ENCODE results near the gene ALPG.
"Not testable (repeated sequence)": the region's sequence is repeated elsewhere in the genome, so short reads cannot be mapped to it uniquely, and the experiment has no call there.

ALPG gene

DNA sequence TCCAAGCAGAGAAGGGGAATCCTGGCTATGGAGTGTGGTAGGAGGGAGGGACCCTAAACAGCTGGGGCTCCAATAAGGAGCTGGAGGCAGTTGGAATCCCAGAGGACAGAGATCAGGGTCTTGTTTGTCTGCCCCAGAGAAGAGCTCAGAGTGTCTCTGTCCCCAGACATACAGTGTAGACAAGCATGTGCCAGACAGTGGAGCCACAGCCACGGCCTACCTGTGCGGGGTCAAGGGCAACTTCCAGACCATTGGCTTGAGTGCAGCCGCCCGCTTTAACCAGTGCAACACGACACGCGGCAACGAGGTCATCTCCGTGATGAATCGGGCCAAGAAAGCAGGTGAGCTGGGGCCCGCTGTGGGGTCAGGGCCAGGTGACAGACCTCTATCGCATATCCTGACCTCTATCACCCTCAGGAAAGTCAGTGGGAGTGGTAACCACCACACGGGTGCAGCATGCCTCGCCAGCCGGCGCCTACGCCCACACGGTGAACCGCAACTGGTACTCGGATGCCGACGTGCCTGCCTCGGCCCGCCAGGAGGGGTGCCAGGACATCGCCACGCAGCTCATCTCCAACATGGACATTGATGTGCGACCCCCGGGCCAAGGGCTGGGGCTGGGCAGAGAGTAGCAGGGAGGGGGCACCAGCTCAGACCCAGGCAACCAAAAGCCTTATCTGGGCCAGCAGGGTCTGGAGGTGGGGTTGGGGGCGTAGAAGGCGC is 945 bp downstream of the ALPG start:
- H3K36me3 ChIP-seq (ENCODE audit: insufficient read depth, low read length); H3K4me2 ChIP-seq (ENCODE audit: low read length); H3K4me1 ChIP-seq (ENCODE audit: control insufficient read depth, insufficient read depth, low read length); H3K9ac ChIP-seq (ENCODE audit: low read depth, low read length); H3K9me3 ChIP-seq (replicated peaks; ENCODE audit: low read length); H3K4me3 ChIP-seq (ENCODE audit: low read length): not testable (repeated sequence)
- H3K27me3 ChIP-seq (ENCODE audit: control insufficient read depth, insufficient read depth, low read length): peaks cover 35% of the 10 kb centered on the region

- not testable (repeated sequence) for H3K36me3 ChIP-seq (ENCODE audit: insufficient read depth, low read length); H3K4me3 ChIP-seq (ENCODE audit: low read length); H3K4me1 ChIP-seq (ENCODE audit: control insufficient read depth, insufficient read depth, low read length); H3K9ac ChIP-seq (ENCODE audit: low read depth, low read length); H3K4me2 ChIP-seq (ENCODE audit: low read length); H3K9me3 ChIP-seq (replicated peaks; ENCODE audit: low read length)
- H3K27me3 ChIP-seq (ENCODE audit: control insufficient read depth, insufficient read depth, low read length): peaks cover 42% of the 10 kb centered on the region
Measured at GRCh38 chr2:232408269-232408668, 1.6 kb downstream of the ALPG start.

- H3K36me3 ChIP-seq (ENCODE audit: insufficient read depth, low read length); H3K4me3 ChIP-seq (ENCODE audit: low read length); H3K9ac ChIP-seq (ENCODE audit: low read depth, low read length); H3K4me2 ChIP-seq (ENCODE audit: low read length); H3K9me3 ChIP-seq (replicated peaks; ENCODE audit: low read length); H3K4me1 ChIP-seq (ENCODE audit: control insufficient read depth, insufficient read depth, low read length): not testable (repeated sequence)
- peaks cover 41% of the 10 kb centered on the region for H3K27me3 ChIP-seq (ENCODE audit: control insufficient read depth, insufficient read depth, low read length)
Measured at GRCh38 chr2:232409617-232410016, 3.0 kb downstream of the ALPG start.

DNA sequence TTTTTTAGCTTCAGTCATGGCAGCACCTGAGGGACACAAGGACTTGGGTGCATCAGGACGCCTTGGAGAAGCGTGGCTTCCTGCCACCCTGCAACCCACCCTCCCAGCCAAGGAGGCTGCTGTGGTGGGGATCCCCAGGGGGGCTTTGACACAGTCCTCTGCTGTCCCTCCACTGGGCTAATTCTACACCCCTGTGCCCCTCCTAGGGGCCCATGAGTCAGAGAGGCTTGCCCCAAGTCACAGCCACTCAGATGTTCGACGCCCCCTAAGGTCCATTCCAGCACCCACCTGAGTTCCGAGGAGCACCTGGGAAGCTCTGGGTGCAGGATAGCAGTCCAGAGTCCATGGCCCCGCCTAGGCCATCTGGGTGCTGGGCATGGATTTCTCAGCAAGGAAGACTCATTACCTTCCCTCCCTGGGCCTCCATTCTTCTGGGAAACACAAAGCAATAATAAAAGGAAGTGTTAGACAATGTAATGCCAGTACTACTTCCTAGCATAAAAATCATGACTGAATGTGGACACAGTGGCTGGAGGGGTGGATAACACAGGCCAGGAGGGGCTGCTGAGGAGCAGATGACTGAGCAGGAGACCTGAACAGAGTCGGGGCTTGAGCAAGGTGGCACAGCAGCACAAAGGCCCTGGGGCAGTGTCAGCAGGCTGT is 3.7 kb downstream of the ALPG start:
- no peak overlapping the region for H3K4me3 ChIP-seq (ENCODE audit: low read length)
- no peaks in the 10 kb centered on the region for H3K4me1 ChIP-seq (ENCODE audit: control insufficient read depth, insufficient read depth, low read length)
- H3K9me3 ChIP-seq (replicated peaks; ENCODE audit: low read length): no peaks in the 10 kb centered on the region
- H3K9ac ChIP-seq (ENCODE audit: low read depth, low read length): no peak overlapping the region
- H3K4me2 ChIP-seq (ENCODE audit: low read length): no peak overlapping the region
- H3K36me3 ChIP-seq (ENCODE audit: insufficient read depth, low read length): no peaks in the 10 kb centered on the region
- peaks cover 45% of the 10 kb centered on the region for H3K27me3 ChIP-seq (ENCODE audit: control insufficient read depth, insufficient read depth, low read length)

DNA sequence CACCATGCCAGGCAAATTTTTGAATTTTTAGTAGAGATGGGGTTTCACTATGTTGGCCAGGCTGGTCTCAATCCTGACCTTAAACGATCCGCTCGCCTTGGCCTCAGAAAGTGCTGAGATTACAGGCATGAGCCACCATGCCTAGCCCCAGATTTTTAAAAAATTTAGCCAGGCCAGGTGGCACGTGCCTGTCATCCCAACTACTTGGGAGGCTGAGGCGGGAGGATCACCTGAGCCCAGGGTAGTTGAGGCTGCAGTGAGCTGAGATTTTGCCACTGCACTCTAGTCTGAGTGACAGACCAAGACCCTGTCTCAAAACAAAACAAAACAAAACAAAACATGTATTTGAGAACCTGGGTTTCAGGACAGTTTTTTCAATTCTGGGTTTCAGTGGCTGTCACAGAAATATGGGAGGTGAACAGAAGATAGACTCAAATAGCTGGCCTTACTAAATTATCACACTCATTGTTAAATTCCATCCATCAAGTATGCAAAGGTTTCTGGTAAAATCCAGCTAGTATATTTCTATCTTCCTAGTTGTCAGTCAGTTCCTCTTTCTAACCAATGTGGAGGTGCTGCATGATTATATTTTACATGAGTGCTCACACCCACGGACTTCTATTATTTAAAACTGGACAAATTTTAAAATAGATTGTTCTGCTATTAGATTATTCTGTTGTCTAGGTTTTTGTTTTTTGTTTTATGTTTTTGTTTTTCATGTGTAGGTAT is 5.4 kb downstream of the ALPG start:
- Histone ChIP-seq H3K9me3 (replicated peaks; ENCODE audit: low read length) (no peaks in the 10 kb centered on the region), H3K4me3 (ENCODE audit: low read length) (no peak overlapping the region), H3K9ac (ENCODE audit: low read depth, low read length) (no peak overlapping the region), H3K4me1 (ENCODE audit: control insufficient read depth, insufficient read depth, low read length) (no peaks in the 10 kb centered on the region), H3K4me2 (ENCODE audit: low read length) (no peak overlapping the region), H3K36me3 (ENCODE audit: insufficient read depth, low read length) (no peaks in the 10 kb centered on the region), H3K27me3 (ENCODE audit: control insufficient read depth, insufficient read depth, low read length) (peaks cover 59% of the 10 kb centered on the region)

DNA sequence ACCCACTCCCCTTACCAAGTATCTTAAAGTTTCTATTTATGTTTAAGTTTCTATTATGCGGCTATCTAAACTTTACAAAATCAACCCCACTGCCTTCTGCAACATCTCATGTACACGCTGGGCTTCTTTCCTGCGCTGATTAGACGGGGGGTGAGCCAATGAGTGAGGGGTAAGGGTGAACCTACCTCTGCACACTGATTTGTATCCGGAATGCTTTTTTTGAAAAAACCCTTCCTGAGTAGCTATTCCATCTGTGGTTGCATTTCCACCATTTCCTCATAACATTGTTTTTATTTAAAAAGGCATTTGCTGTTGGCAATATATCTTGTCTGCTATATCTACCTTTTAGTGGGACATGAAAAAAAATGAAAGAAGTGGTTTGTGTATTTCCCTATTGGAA is 6.3 kb downstream of the ALPG start:
- H3K36me3 ChIP-seq (ENCODE audit: insufficient read depth, low read length): no peaks in the 10 kb centered on the region
- H3K4me2 ChIP-seq (ENCODE audit: low read length): no peak overlapping the region
- H3K9me3 ChIP-seq (replicated peaks; ENCODE audit: low read length): no peaks in the 10 kb centered on the region
- H3K4me3 ChIP-seq (ENCODE audit: low read length): no peak overlapping the region
- peaks cover 67% of the 10 kb centered on the region for H3K27me3 ChIP-seq (ENCODE audit: control insufficient read depth, insufficient read depth, low read length)
- no peaks in the 10 kb centered on the region for H3K4me1 ChIP-seq (ENCODE audit: control insufficient read depth, insufficient read depth, low read length)
- H3K9ac ChIP-seq (ENCODE audit: low read depth, low read length): no peak overlapping the region

GRCh38 chr2:232415138-232415690 is 8.6 kb downstream of the ALPG start:
- Histone ChIP-seq H3K27me3 (ENCODE audit: control insufficient read depth, insufficient read depth, low read length) (peaks cover 84% of the 10 kb centered on the region), H3K4me1 (ENCODE audit: control insufficient read depth, insufficient read depth, low read length) (no peaks in the 10 kb centered on the region), H3K9ac (ENCODE audit: low read depth, low read length) (no peak overlapping the region), H3K4me2 (ENCODE audit: low read length) (no peak overlapping the region), H3K4me3 (ENCODE audit: low read length) (no peak overlapping the region), H3K9me3 (replicated peaks; ENCODE audit: low read length) (no peaks in the 10 kb centered on the region), H3K36me3 (ENCODE audit: insufficient read depth, low read length) (no peaks in the 10 kb centered on the region)

- H3K9ac ChIP-seq (ENCODE audit: low read depth, low read length): no peak overlapping the region
- H3K4me2 ChIP-seq (ENCODE audit: low read length): no peak overlapping the region
- no peaks in the 10 kb centered on the region for H3K36me3 ChIP-seq (ENCODE audit: insufficient read depth, low read length)
- no peaks in the 10 kb centered on the region for H3K9me3 ChIP-seq (replicated peaks; ENCODE audit: low read length)
- no peaks in the 10 kb centered on the region for H3K4me1 ChIP-seq (ENCODE audit: control insufficient read depth, insufficient read depth, low read length)
- H3K4me3 ChIP-seq (ENCODE audit: low read length): no peak overlapping the region
- H3K27me3 ChIP-seq (ENCODE audit: control insufficient read depth, insufficient read depth, low read length): peaks cover 84% of the 10 kb centered on the region
Measured at GRCh38 chr2:232415736-232416520, 9.3 kb downstream of the ALPG start.

DNA sequence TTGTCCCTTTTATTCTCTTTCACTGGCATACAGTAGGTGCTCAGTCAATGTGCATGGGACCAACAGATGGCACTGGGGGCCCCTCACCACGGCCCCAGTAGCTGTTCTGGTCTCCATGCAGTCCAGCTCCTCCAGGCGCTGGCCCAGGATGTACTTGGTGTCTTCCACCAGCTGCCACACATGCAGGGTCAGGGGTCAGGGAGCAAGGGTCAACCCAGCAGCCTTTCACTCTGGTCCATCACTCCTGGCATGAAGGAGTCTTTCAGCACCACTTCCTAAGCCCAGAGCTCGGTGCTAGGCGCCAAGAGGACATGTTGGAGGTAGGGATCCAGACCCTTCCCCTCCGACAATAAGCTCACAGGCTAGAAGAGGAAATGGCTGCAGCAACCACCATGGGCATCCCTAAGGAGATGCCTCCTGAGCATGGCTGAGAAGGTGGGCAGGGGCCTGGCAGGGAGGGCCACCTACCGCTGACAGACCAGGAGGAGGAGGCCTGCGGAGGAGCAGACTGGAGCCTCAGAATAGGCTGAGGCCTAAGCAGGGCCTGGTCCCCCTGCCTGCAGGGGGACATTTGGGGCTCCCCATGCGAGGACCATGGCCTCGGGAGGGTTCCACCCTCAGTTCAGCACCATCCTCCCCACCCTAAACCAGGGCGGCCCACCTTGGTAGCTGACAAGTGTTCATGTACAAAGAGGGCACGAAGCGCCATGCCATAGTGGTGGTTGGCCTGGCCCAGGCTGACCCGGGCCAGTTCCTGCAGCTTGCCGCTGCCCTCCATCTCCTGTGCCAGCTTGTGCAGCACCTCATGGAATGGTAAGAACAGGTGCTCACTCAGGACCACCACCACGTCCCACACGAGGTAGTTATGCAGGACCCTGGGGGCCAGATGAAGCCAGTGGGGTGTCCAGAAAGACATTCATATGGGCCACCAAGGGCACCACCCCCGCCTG is 10.2 kb downstream of the ALPG start:
- Histone ChIP-seq H3K27me3 (ENCODE audit: control insufficient read depth, insufficient read depth, low read length) (peaks cover 86% of the 10 kb centered on the region), H3K4me3 (ENCODE audit: low read length) (no peak overlapping the region), H3K9me3 (replicated peaks; ENCODE audit: low read length) (no peaks in the 10 kb centered on the region), H3K9ac (ENCODE audit: low read depth, low read length) (no peak overlapping the region), H3K4me1 (ENCODE audit: control insufficient read depth, insufficient read depth, low read length) (no peaks in the 10 kb centered on the region), H3K4me2 (ENCODE audit: low read length) (no peak overlapping the region), H3K36me3 (ENCODE audit: insufficient read depth, low read length) (no peaks in the 10 kb centered on the region)

GRCh38 chr2:232417489-232417888 is 10.8 kb downstream of the ALPG start:
- H3K36me3 ChIP-seq (ENCODE audit: insufficient read depth, low read length): no peaks in the 10 kb centered on the region
- H3K27me3 ChIP-seq (ENCODE audit: control insufficient read depth, insufficient read depth, low read length): peaks cover 86% of the 10 kb centered on the region
- H3K4me3 ChIP-seq (ENCODE audit: low read length): no peak overlapping the region
- H3K9ac ChIP-seq (ENCODE audit: low read depth, low read length): no peak overlapping the region
- H3K4me2 ChIP-seq (ENCODE audit: low read length): no peak overlapping the region
- H3K4me1 ChIP-seq (ENCODE audit: control insufficient read depth, insufficient read depth, low read length): no peaks in the 10 kb centered on the region
- H3K9me3 ChIP-seq (replicated peaks; ENCODE audit: low read length): peaks cover 5% of the 10 kb centered on the region
